HepG2 (cell line): ENCODE data around the gene BLOC1S2. TPM values are rescaled to one million over a fixed set of nuclear protein-coding genes. Genes with fewer than 3 reads are reported as not detected.

Source experiments
- ATAC-seq: fragments of 200-7000 bp; cut with Tn5 transposase; 3 replicates; pipeline ENCODE4 v1.9.1; 2020; ENCODE audit warnings: mild to moderate bottlenecking, moderate library complexity
- BruUV-seq: library from RNA; stranded (reverse); fragments of 400-500 nt; replicated peaks from 2 replicates; lab custom pipeline; 2021; lab: Mats Ljungman, UMichigan
- CTCF ChIA-PET: fragments of 300-600 bp; formaldehyde crosslinking; extraction: SDS; loops from one replicate; lab custom pipeline; 2021; ENCODE audit warnings: low total read pairs, inconsistent platforms, low intra/inter-chr PET ratio; lab: Yijun Ruan, JAX
- POLR2A ChIA-PET: fragments of 350-600 bp; sonication (Branson Sonifier 250); formaldehyde crosslinking; loops from one replicate; lab custom pipeline; 2020; ENCODE audit warnings: antibody characterized with exemption, inconsistent platforms; lab: Yijun Ruan, JAX
- DNase-seq: peaks from one replicate; pipeline ENCODE4 v3.0.0-alpha.2; 2015; ENCODE audit warnings: low spot score
- FAIRE-seq: peaks from 3 replicates; lab custom pipeline; 2011; peaks lifted over from hg19 to GRCh38; lab: Jason Lieb, UNC
- H2AFZ ChIP-seq: one replicate; pipeline ENCODE4 v1.6.1; 2011; ENCODE audit warnings: low read length, inconsistent platforms
- H3K27ac ChIP-seq: fragments of 300-600 bp; 3 replicates; pipeline ENCODE4 v1.8.0; 2011; ENCODE audit warnings: mixed run types, mild to moderate bottlenecking, mixed read lengths, low read length, inconsistent platforms; ENCODE audit not compliant: insufficient read depth; ENCODE audit errors: extremely low read length
- H3K27me3 ChIP-seq, 2 experiments: fragments of 200-600 bp in 1 of 2; 2 replicates in 1 of 2; 3 replicates in 1 of 2; pipeline versions ENCODE4 v1.6.0 to v1.8.0; 2011; ENCODE audit warnings: low read length in 2 of 2, mild to moderate bottlenecking in 2 of 2, moderate library complexity in 2 of 2, inconsistent platforms in 1 of 2; ENCODE audit not compliant: insufficient read depth in 2 of 2, control insufficient read depth in 1 of 2
- H3K36me3 ChIP-seq, 2 experiments: fragments of 200-600 bp in 1 of 2; replicated peaks in 1 of 2; 2 replicates in 1 of 2; 3 replicates in 1 of 2; pipeline versions ENCODE4 v1.5.1 to v1.8.0; 2011; ENCODE audit warnings: low read length in 2 of 2, inconsistent platforms in 1 of 2; ENCODE audit not compliant: insufficient read depth in 2 of 2, control insufficient read depth in 1 of 2
- H3K4me1 ChIP-seq: 2 replicates; pipeline ENCODE4 v1.5.1; 2012; ENCODE audit warnings: low read length, inconsistent platforms; ENCODE audit not compliant: insufficient read depth
- H3K4me2 ChIP-seq: 2 replicates; pipeline ENCODE4 v1.6.0; 2011; ENCODE audit warnings: low read depth, low read length, inconsistent platforms
- H3K4me3 ChIP-seq, 3 experiments: fragments of 200-600 bp in 1 of 3; sonication (generic), shearing (Covaris generic) in 1 of 3; replicated peaks in 1 of 3; 2 replicates each; pipeline ENCODE4 v1.5.1; 2011 to 2016; ENCODE audit warnings: low read length in 3 of 3, inconsistent platforms in 2 of 3, low read depth in 2 of 3, mild to moderate bottlenecking in 2 of 3, control low read depth in 1 of 3, mixed read lengths in 1 of 3; ENCODE audit not compliant: insufficient read depth in 1 of 3
- H3K79me2 ChIP-seq: one replicate; pipeline ENCODE4 v1.6.1; 2011; ENCODE audit warnings: low read length, inconsistent platforms; ENCODE audit not compliant: insufficient read depth
- H3K9ac ChIP-seq: 2 replicates; pipeline ENCODE4 v1.6.0; 2011; ENCODE audit warnings: mild to moderate bottlenecking, low read depth, low read length, inconsistent platforms; ENCODE audit not compliant: insufficient read depth
- H3K9me3 ChIP-seq: 2 replicates; pipeline ENCODE4 v1.5.1; 2012; ENCODE audit warnings: mild to moderate bottlenecking, low read length
- H4K20me1 ChIP-seq: 2 replicates; pipeline ENCODE4 v1.6.0; 2011; ENCODE audit warnings: inconsistent platforms, mild to moderate bottlenecking, low read length, moderate library complexity; ENCODE audit not compliant: insufficient read depth
- FIP1L1 ChIP-seq: fragments of 200-400 bp; formaldehyde crosslinking; IDR thresholded peaks from 2 replicates; pipeline ENCODE4 v1.6.1; 2018; ENCODE audit warnings: low read depth, mild to moderate bottlenecking, low read length, moderate library complexity, borderline replicate concordance; ENCODE audit not compliant: insufficient read depth
- FOXJ3 ChIP-seq: sonication (generic); formaldehyde crosslinking; IDR thresholded peaks from 2 replicates; pipeline ENCODE4 v1.4.0; 2020; ENCODE audit warnings: missing genetic modification reagents, mild to moderate bottlenecking, borderline replicate concordance
- MLLT10 ChIP-seq: sonication (generic); formaldehyde crosslinking; IDR thresholded peaks from 2 replicates; pipeline ENCODE4 v1.4.0; 2020; ENCODE audit warnings: missing genetic modification reagents
- ZBTB7A ChIP-seq: sonication (generic); formaldehyde crosslinking; IDR thresholded peaks from 2 replicates; pipeline ENCODE4 v1.8.0; 2022; ENCODE audit warnings: mild to moderate bottlenecking, missing genetic modification reagents
- ZFP36 ChIP-seq: fragments of 150-350 bp; IDR thresholded peaks from 2 replicates; pipeline ENCODE4 v1.6.1; 2018; ENCODE audit warnings: borderline replicate concordance, low read length, low read depth; ENCODE audit not compliant: partially characterized antibody
- ZFP36L1 ChIP-seq: sonication (generic); formaldehyde crosslinking; IDR thresholded peaks from 2 replicates; pipeline ENCODE4 v1.8.0; 2022; ENCODE audit warnings: mild to moderate bottlenecking, missing genetic modification reagents, moderate library complexity
- ZNF138 ChIP-seq: sonication (generic); formaldehyde crosslinking; IDR thresholded peaks from 2 replicates; pipeline ENCODE4 v1.5.0; 2020; ENCODE audit warnings: mild to moderate bottlenecking, low read depth, missing genetic modification reagents
- ZNF839 ChIP-seq: sonication (generic); formaldehyde crosslinking; IDR thresholded peaks from 2 replicates; pipeline ENCODE4 v1.4.0; 2020; ENCODE audit warnings: missing genetic modification reagents, mild to moderate bottlenecking, borderline replicate concordance
- WGBS: methylation state at CpG from one replicate; pipeline ENCODE4 v1.1.6; 2017; ENCODE audit warnings: low lambda C conversion rate; 5-methylcytosine and 5-hydroxymethylcytosine counted together
- in situ Hi-C: cut with HindIII; loops from 2 replicates; pipeline ENCODE4 v1.10.0; 2017; ENCODE audit warnings: low pct_unique_long_range_greater_than_20kb; ENCODE audit not compliant: extremely low pct_ligation_motif_present
- intact Hi-C: fragments of 100-400 bp; cut with micrococcal nuclease; formaldehyde crosslinking; loops from one replicate; pipeline ENCODE4 v1.10.0; 2022; ENCODE audit not compliant: unreplicated experiment
- polyA plus RNA-seq, 8 experiments: library from polyadenylated mRNA; depleted of rRNA in 3 of 8; stranded (reverse) in 7 of 8; unstranded in 1 of 8; fragments of >200 nt; fragmentation: Illumina TruSeq in 4 of 8; extraction: Trizol in 4 of 8; gene quantifications; 2 replicates each; pipeline versions ENCODE4 v1.2.1 to v1.2.3, GENCODE V29; 2011 to 2016; ENCODE audit warnings: low read depth in 4 of 8, missing spikeins in 1 of 8, mixed read lengths in 1 of 8; ENCODE audit not compliant: insufficient read depth in 1 of 8
- total RNA-seq, 5 experiments: library from RNA; depleted of rRNA; stranded (reverse); fragments of >200 nt; fragmentation: Illumina TruSeq; extraction: Trizol; gene quantifications; 2 replicates each; pipeline ENCODE4 v1.2.3, GENCODE V29; 2016; ENCODE audit warnings: low read depth in 1 of 5
- TF ChIP-seq, protein P1 (sequence below): sonication (generic); formaldehyde crosslinking; IDR thresholded peaks from 2 replicates; pipeline ENCODE4 v1.5.0; 2020; ENCODE audit warnings: mild to moderate bottlenecking, missing genetic modification reagents
- TF ChIP-seq, protein P2 (sequence below): sonication (generic); formaldehyde crosslinking; IDR thresholded peaks from 2 replicates; pipeline ENCODE4 v1.5.1; 2020; ENCODE audit warnings: mild to moderate bottlenecking, missing genetic modification reagents
- TF ChIP-seq, protein P3 (sequence below): sonication (generic); formaldehyde crosslinking; IDR thresholded peaks from 2 replicates; pipeline ENCODE4 v1.4.0; 2020; ENCODE audit warnings: missing genetic modification reagents, borderline replicate concordance
- TF ChIP-seq, protein P4 (sequence below): IDR thresholded peaks from 2 replicates; pipeline ENCODE4 v1.6.1; 2016; ENCODE audit warnings: low read depth, borderline replicate concordance
- TF ChIP-seq, protein P5 (sequence below), 2 experiments: fragments of 450-650 bp in 1 of 2; sonication (generic) in 1 of 2; formaldehyde crosslinking; IDR thresholded peaks; 2 replicates each; pipeline versions ENCODE4 v1.5.0 to v1.8.0; 2020 to 2022; ENCODE audit warnings: mild to moderate bottlenecking in 1 of 2, missing genetic modification reagents in 1 of 2

The BLOC1S2 gene
- total and polyA plus RNA-seq, 2 of the 13 experiments (the other 11 are each of a cell fraction or from before 2014, with no cell fraction given) = 22.3 to 64.4 TPM

DNA sequence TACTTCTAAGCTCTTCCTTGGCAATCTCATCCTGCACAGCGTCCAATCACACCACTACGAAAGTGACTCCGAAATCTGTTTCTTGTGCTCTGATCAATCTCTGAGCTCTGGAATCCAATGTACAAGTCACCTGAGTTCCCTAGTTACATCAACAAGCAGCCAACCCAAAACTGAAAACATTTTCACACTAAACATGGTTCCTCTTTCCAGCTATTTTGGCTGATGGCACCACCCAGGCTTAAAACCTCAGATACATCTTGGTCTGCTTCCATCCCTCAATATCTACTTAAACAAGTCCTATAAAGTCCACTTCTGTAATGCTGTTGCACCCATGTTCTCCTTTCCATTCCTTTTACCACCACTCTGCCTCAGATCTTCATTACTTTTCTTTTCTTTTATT, 3.6 kb downstream of the BLOC1S2 start:
- ATAC-seq (no peak), FAIRE-seq (no peak), DNase-seq (no peak)
- 98% methylated on average over 3 of the region's 3 CpGs for WGBS
- Histone ChIP-seq H2AFZ (no peak overlapping the region), H3K9me3 (no peaks in the 10 kb centered on the region), H4K20me1 (no peaks in the 10 kb centered on the region), H3K9ac (no peak overlapping the region), H3K4me2 (no peak overlapping the region), H3K4me3 (no peak overlapping the region), H3K79me2 (peaks cover 45% of the 10 kb centered on the region), H3K4me1 (peaks cover 30% of the 10 kb centered on the region), H3K27me3 (no peaks in the 10 kb centered on the region; a peak in 1 of 5 replicates), H3K36me3 (peaks cover 2 to 23% of the 10 kb centered on the region in 2 experiments), H3K27ac (no peak overlapping the region)
- POLR2A ChIA-PET = no interaction called here
- in situ Hi-C loops (no loop called here), intact Hi-C loops (no loop called here)
- CTCF ChIA-PET = no interaction called here
- no TSS peak for BruUV-seq
- TF ChIP-seq, protein P1, sequence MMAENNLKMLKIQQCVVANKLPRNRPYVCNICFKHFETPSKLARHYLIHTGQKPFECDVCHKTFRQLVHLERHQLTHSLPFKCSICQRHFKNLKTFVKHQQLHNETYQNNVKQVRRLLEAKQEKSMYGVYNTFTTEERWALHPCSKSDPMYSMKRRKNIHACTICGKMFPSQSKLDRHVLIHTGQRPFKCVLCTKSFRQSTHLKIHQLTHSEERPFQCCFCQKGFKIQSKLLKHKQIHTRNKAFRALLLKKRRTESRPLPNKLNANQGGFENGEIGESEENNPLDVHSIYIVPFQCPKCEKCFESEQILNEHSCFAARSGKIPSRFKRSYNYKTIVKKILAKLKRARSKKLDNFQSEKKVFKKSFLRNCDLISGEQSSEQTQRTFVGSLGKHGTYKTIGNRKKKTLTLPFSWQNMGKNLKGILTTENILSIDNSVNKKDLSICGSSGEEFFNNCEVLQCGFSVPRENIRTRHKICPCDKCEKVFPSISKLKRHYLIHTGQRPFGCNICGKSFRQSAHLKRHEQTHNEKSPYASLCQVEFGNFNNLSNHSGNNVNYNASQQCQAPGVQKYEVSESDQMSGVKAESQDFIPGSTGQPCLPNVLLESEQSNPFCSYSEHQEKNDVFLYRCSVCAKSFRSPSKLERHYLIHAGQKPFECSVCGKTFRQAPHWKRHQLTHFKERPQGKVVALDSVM (CRISPR knock-in tag) = no peak
- no peak for TF ChIP-seq FIP1L1
- TF ChIP-seq, protein P2, sequence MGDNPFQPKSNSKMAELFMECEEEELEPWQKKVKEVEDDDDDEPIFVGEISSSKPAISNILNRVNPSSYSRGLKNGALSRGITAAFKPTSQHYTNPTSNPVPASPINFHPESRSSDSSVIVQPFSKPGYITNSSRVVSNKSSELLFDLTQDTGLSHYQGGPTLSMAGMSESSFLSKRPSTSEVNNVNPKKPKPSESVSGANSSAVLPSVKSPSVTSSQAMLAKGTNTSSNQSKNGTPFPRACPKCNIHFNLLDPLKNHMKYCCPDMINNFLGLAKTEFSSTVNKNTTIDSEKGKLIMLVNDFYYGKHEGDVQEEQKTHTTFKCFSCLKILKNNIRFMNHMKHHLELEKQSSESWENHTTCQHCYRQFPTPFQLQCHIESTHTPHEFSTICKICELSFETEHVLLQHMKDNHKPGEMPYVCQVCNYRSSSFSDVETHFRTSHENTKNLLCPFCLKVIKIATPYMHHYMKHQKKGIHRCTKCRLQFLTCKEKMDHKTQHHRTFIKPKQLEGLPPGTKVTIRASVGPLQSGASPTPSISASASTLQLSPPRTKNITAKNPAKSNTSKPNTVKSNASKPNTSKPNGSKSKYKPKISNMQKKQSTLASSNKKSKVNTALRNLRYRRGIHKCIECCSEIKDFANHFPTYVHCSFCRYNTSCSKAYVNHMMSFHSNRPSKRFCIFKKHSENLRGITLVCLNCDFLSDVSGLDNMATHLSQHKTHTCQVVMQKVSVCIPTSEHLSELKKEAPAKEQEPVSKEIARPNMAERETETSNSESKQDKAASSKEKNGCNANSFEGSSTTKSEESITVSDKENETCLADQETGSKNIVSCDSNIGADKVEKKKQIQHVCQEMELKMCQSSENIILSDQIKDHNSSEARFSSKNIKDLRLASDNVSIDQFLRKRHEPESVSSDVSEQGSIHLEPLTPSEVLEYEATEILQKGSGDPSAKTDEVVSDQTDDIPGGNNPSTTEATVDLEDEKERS = no peak
- no peak for TF ChIP-seq FOXJ3 (CRISPR knock-in tag)
- TF ChIP-seq MLLT10 = no peak
- TF ChIP-seq, protein P3, sequence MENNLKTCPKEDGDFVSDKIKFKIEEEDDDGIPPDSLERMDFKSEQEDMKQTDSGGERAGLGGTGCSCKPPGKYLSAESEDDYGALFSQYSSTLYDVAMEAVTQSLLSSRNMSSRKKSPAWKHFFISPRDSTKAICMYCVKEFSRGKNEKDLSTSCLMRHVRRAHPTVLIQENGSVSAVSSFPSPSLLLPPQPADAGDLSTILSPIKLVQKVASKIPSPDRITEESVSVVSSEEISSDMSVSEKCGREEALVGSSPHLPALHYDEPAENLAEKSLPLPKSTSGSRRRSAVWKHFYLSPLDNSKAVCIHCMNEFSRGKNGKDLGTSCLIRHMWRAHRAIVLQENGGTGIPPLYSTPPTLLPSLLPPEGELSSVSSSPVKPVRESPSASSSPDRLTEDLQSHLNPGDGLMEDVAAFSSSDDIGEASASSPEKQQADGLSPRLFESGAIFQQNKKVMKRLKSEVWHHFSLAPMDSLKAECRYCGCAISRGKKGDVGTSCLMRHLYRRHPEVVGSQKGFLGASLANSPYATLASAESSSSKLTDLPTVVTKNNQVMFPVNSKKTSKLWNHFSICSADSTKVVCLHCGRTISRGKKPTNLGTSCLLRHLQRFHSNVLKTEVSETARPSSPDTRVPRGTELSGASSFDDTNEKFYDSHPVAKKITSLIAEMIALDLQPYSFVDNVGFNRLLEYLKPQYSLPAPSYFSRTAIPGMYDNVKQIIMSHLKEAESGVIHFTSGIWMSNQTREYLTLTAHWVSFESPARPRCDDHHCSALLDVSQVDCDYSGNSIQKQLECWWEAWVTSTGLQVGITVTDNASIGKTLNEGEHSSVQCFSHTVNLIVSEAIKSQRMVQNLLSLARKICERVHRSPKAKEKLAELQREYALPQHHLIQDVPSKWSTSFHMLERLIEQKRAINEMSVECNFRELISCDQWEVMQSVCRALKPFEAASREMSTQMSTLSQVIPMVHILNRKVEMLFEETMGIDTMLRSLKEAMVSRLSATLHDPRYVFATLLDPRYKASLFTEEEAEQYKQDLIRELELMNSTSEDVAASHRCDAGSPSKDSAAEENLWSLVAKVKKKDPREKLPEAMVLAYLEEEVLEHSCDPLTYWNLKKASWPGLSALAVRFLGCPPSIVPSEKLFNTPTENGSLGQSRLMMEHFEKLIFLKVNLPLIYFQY (CRISPR knock-in tag) = no peak
- TF ChIP-seq, protein P4, sequence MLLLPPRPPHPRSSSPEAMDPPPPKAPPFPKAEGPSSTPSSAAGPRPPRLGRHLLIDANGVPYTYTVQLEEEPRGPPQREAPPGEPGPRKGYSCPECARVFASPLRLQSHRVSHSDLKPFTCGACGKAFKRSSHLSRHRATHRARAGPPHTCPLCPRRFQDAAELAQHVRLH (CRISPR knock-in tag) = no peak
- no peak for TF ChIP-seq ZNF138 (CRISPR knock-in tag)
- TF ChIP-seq ZFP36 = no peak
- no peak for TF ChIP-seq ZFP36L1 (CRISPR knock-in tag)
- no peak for TF ChIP-seq ZNF839 (CRISPR knock-in tag)
- TF ChIP-seq, protein P5, sequence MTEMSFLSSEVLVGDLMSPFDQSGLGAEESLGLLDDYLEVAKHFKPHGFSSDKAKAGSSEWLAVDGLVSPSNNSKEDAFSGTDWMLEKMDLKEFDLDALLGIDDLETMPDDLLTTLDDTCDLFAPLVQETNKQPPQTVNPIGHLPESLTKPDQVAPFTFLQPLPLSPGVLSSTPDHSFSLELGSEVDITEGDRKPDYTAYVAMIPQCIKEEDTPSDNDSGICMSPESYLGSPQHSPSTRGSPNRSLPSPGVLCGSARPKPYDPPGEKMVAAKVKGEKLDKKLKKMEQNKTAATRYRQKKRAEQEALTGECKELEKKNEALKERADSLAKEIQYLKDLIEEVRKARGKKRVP (CRISPR knock-in tag; IDR thresholded peaks at IDR 0.05) = no peak
- no peak for TF ChIP-seq ZBTB7A
